WTC11 (cell line): ENCODE data around the gene RYR2. TPM values are rescaled to one million over a fixed set of nuclear protein-coding genes. Genes with fewer than 3 reads are reported as not detected.

Source experiments
- ATAC-seq: fragments of 200-7000 bp; cut with Tn5 transposase; 2 replicates; pipeline ENCODE4 v1.10.0; 2021; ENCODE audit warnings: mild to moderate bottlenecking, moderate library complexity
- CTCF ChIA-PET: fragments of 300-600 bp; sonication (Branson Sonifier 250); formaldehyde crosslinking; loops from one replicate; lab custom pipeline; 2021; ENCODE audit warnings: antibody characterized with exemption; lab: Charles Lee
- POLR2A ChIA-PET: fragments of 350-600 bp; sonication (Branson Sonifier 250); formaldehyde crosslinking; loops from one replicate; lab custom pipeline; 2021; ENCODE audit warnings: antibody characterized with exemption; lab: Charles Lee
- DNase-seq: peaks from one replicate; pipeline ENCODE4 v3.0.0; 2021; ENCODE audit warnings: low spot score
- H3K27ac Mint-ChIP-seq: 2 replicates; pipeline ENCODE4 v1.8.0; 2021; ENCODE audit warnings: mixed read lengths
- H3K27me3 Mint-ChIP-seq: 2 replicates; pipeline ENCODE4 v1.8.0; 2021; ENCODE audit warnings: low read depth, mild to moderate bottlenecking, moderate library complexity, mixed read lengths
- H3K36me3 Mint-ChIP-seq: 2 replicates; pipeline ENCODE4 v1.8.0; 2021; ENCODE audit warnings: mixed read lengths
- H3K4me1 Mint-ChIP-seq: 2 replicates; pipeline ENCODE4 v1.8.0; 2022; ENCODE audit warnings: mixed read lengths
- H3K4me3 Mint-ChIP-seq: 2 replicates; pipeline ENCODE4 v1.8.0; 2021; ENCODE audit warnings: mild to moderate bottlenecking, moderate library complexity, mixed read lengths
- H3K9me3 Mint-ChIP-seq: 2 replicates; pipeline ENCODE4 v1.8.0; 2021; ENCODE audit warnings: mixed read lengths
- ATF3 ChIP-seq: sonication (generic); formaldehyde crosslinking; conservative IDR thresholded peaks from 2 replicates; pipeline ENCODE4 v1.8.1; 2022; ENCODE audit warnings: mild to moderate bottlenecking, missing genetic modification reagents
- ATF6 ChIP-seq: sonication (generic); formaldehyde crosslinking; IDR thresholded peaks from 2 replicates; pipeline ENCODE4 v1.8.1; 2023; ENCODE audit warnings: mild to moderate bottlenecking, missing genetic modification reagents
- CDX4 ChIP-seq: fragments of 250-450 bp; sonication (Bioruptor Pico); IDR thresholded peaks from 2 replicates; pipeline ENCODE4 v1.9.0; 2021; ENCODE audit warnings: moderate library complexity, mild to moderate bottlenecking, inconsistent platforms, borderline replicate concordance
- CREB1 ChIP-seq: sonication (generic); formaldehyde crosslinking; IDR thresholded peaks from 2 replicates; pipeline ENCODE4 v1.8.0; 2023; ENCODE audit warnings: mild to moderate bottlenecking, missing genetic modification reagents
- E2F5 ChIP-seq: sonication (generic); formaldehyde crosslinking; IDR thresholded peaks from 2 replicates; pipeline ENCODE4 v1.8.1; 2022; ENCODE audit warnings: mild to moderate bottlenecking, moderate library complexity, missing genetic modification reagents
- EMX1 ChIP-seq: fragments of 250-450 bp; sonication (Bioruptor Pico); IDR thresholded peaks from 2 replicates; pipeline ENCODE4 v1.8.0; 2021; ENCODE audit warnings: mild to moderate bottlenecking
- FOXP1 ChIP-seq: sonication (generic); formaldehyde crosslinking; IDR thresholded peaks from 2 replicates; pipeline ENCODE4 v1.8.0; 2022; ENCODE audit warnings: missing genetic modification reagents, mild to moderate bottlenecking, moderate library complexity, borderline replicate concordance
- GTF2I ChIP-seq: fragments of 250-450 bp; sonication (Bioruptor Pico); conservative IDR thresholded peaks from 2 replicates; pipeline ENCODE4 v1.4.0; 2021; ENCODE audit warnings: mild to moderate bottlenecking
- JAZF1 ChIP-seq: fragments of 250-450 bp; sonication (Bioruptor Pico); IDR thresholded peaks from 2 replicates; pipeline ENCODE4 v1.9.0; 2021; ENCODE audit warnings: moderate library complexity, mild to moderate bottlenecking, inconsistent platforms
- MXD4 ChIP-seq: fragments of 250-450 bp; sonication (Bioruptor Pico); IDR thresholded peaks from 2 replicates; pipeline ENCODE4 v1.8.0; 2021; ENCODE audit warnings: mild to moderate bottlenecking, moderate library complexity, borderline replicate concordance
- MYBL2 ChIP-seq: sonication (generic); formaldehyde crosslinking; IDR thresholded peaks from 2 replicates; pipeline ENCODE4 v1.8.1; 2023; ENCODE audit warnings: mild to moderate bottlenecking, moderate library complexity, missing genetic modification reagents
- NFATC4 ChIP-seq: fragments of 250-450 bp; sonication (Bioruptor Pico); IDR thresholded peaks from 2 replicates; pipeline ENCODE4 v1.9.0; 2021; ENCODE audit warnings: mild to moderate bottlenecking
- NR2C2 ChIP-seq: sonication (generic); formaldehyde crosslinking; IDR thresholded peaks from 2 replicates; pipeline ENCODE4 v1.8.0; 2022; ENCODE audit warnings: mild to moderate bottlenecking, missing genetic modification reagents
- RORB ChIP-seq: fragments of 250-450 bp; sonication (Bioruptor Pico); IDR thresholded peaks from 2 replicates; pipeline ENCODE4 v1.9.0; 2021; ENCODE audit warnings: mild to moderate bottlenecking
- SMAD4 ChIP-seq: sonication (generic); formaldehyde crosslinking; IDR thresholded peaks from 2 replicates; pipeline ENCODE4 v1.8.0; 2022; ENCODE audit warnings: mild to moderate bottlenecking, missing genetic modification reagents
- TEAD4 ChIP-seq: sonication (generic); formaldehyde crosslinking; IDR thresholded peaks from 2 replicates; pipeline ENCODE4 v1.8.0; 2022; ENCODE audit warnings: mild to moderate bottlenecking, missing genetic modification reagents
- ZNF121 ChIP-seq: sonication (generic); formaldehyde crosslinking; IDR thresholded peaks from 2 replicates; pipeline ENCODE4 v1.8.0; 2023; ENCODE audit warnings: missing genetic modification reagents
- ZNF317 ChIP-seq: sonication (generic); formaldehyde crosslinking; IDR thresholded peaks from 2 replicates; pipeline ENCODE4 v1.8.1; 2023; ENCODE audit warnings: low read depth, mild to moderate bottlenecking, moderate library complexity, missing genetic modification reagents, borderline replicate concordance
- ZNF396 ChIP-seq: fragments of 250-450 bp; sonication (Bioruptor Pico); IDR thresholded peaks from 2 replicates; pipeline ENCODE4 v1.8.0; 2021; ENCODE audit warnings: mild to moderate bottlenecking, moderate library complexity, borderline replicate concordance
- ZNF671 ChIP-seq: fragments of 250-450 bp; sonication (Bioruptor Pico); IDR thresholded peaks from 2 replicates; pipeline ENCODE4 v1.8.0; 2021; ENCODE audit warnings: mild to moderate bottlenecking
- total RNA-seq: library from RNA; stranded (reverse); gene quantifications from 3 replicates; pipeline ENCODE4 v1.2.3, GENCODE V29; 2021
- TF ChIP-seq, protein P1 (sequence below): fragments of 250-450 bp; sonication (Bioruptor Pico); IDR thresholded peaks from 2 replicates; pipeline ENCODE4 v1.9.0; 2021; ENCODE audit warnings: mild to moderate bottlenecking

RYR2 gene
- total RNA-seq, 1 experiment from 2014 or later = 7.9 TPM

DNA sequence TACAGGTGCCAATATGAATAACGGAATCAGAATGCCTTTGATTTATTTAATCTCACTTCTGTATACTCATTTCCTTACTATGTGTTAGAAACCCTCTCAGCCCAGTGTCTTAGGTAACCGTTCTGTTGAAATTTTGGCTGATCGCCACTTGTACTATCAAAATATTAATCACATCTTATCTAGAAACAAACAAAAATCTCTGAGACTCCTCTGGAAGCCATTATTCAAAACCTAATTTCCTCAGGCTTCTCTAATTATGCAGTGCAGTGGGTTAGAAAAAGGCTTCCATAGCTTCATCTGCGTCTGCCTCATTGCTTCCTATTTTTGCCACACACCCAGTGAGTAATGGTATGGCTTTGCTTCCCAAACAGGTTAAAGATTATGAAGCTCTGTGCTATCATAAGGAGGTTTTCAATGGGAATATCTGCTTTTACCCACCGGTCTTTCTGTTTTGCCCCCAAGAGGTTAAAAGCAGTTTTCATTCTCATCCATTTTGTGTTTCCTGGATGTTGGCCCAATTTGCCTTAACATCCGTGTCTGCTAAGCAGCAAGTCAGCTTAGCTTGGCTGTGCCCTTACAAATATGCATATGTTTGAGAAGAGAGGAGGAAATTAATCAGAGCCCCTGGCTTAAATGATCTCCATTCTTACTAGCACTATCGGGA lies 129.6 kb downstream of the RYR2 start:
- ATAC-seq = no peak
- POLR2A ChIA-PET = no interaction called here
- TF ChIP-seq ZNF671 (CRISPR knock-in tag) (no peak), CDX4 (CRISPR knock-in tag) (no peak), ATF6 (CRISPR knock-in tag) (no peak), GTF2I (CRISPR knock-in tag) (no peak), ZNF396 (CRISPR knock-in tag) (no peak), RORB (CRISPR knock-in tag) (no peak)
- TF ChIP-seq, all 79 proteins: peak for 0
- Mint-ChIP-seq H3K4me3 (no peak overlapping the region), H3K9me3 (no peaks in the 10 kb centered on the region), H3K4me1 (peaks cover 37% of the 10 kb centered on the region), H3K27me3 (no peaks in the 10 kb centered on the region), H3K27ac (no peak overlapping the region), H3K36me3 (no peaks in the 10 kb centered on the region)
- CTCF ChIA-PET = no interaction called here
- no peak for DNase-seq

DNA sequence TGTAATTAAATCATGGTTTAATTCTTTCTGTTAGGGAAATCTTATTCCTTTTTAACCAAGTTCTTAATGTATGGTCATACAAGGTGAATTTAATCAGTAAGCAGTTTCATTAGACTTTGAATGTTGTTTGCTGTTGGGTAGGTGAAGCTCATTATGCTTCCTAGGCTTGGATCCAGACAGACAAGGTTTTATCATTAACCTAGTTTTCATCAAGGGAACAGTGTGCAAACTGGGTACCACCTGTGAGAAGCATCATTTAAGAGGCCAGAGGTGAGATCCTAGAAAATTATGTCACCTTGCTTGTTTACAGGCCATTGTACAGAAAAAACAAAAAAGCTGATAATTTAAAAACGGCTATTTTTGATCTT lies 130.1 kb downstream of the RYR2 start:
- POLR2A ChIA-PET = no interaction called here
- TF ChIP-seq EMX1 (CRISPR knock-in tag) = no peak
- TF ChIP-seq FOXP1 (CRISPR knock-in tag) = no peak
- no peak for TF ChIP-seq ZNF121 (CRISPR knock-in tag)
- TF ChIP-seq ATF3 = no peak
- TF ChIP-seq, all 79 proteins: peak for 0
- Mint-ChIP-seq H3K4me1 (peaks cover 33% of the 10 kb centered on the region), H3K27ac (no peak overlapping the region), H3K27me3 (no peaks in the 10 kb centered on the region), H3K36me3 (no peaks in the 10 kb centered on the region), H3K9me3 (no peaks in the 10 kb centered on the region), H3K4me3 (no peak overlapping the region)
- no peak for DNase-seq
- ATAC-seq = no peak
- CTCF ChIA-PET = interaction anchor here (0.9 kb wide), 1 partner anchor 390 kb away, joined by 3 read pairs; no protein-coding TSS in a partner anchor

- H3K9me3 Mint-ChIP-seq = no peaks in the 10 kb centered on the region
- TF ChIP-seq ZNF396 (CRISPR knock-in tag) (no peak), NFATC4 (CRISPR knock-in tag) (no peak), ZNF317 (no peak)
- TF ChIP-seq, all 79 proteins: peak for 0
- H3K36me3 Mint-ChIP-seq = no peaks in the 10 kb centered on the region
Measured at GRCh38 chr1:237179503-237179902, 137.5 kb downstream of the RYR2 start.

GRCh38 chr1:237180256-237180655 lies 138.3 kb downstream of the RYR2 start:
- no peak overlapping the region for H3K27ac Mint-ChIP-seq
- no peak for DNase-seq
- no peaks in the 10 kb centered on the region for H3K27me3 Mint-ChIP-seq
- no peak overlapping the region for H3K4me3 Mint-ChIP-seq
- peaks cover 19% of the 10 kb centered on the region for H3K4me1 Mint-ChIP-seq
- H3K36me3 Mint-ChIP-seq = no peaks in the 10 kb centered on the region
- no peak for ATAC-seq
- CTCF ChIA-PET = interaction anchor here (0.6 kb wide), 1 partner anchor 410 kb away, joined by 3 read pairs; no protein-coding TSS in a partner anchor
- POLR2A ChIA-PET = no interaction called here
- H3K9me3 Mint-ChIP-seq = no peaks in the 10 kb centered on the region
- no peak for TF ChIP-seq CREB1 (CRISPR knock-in tag)
- TF ChIP-seq MYBL2 = no peak
- TF ChIP-seq MXD4 = no peak
- TF ChIP-seq, protein P1, sequence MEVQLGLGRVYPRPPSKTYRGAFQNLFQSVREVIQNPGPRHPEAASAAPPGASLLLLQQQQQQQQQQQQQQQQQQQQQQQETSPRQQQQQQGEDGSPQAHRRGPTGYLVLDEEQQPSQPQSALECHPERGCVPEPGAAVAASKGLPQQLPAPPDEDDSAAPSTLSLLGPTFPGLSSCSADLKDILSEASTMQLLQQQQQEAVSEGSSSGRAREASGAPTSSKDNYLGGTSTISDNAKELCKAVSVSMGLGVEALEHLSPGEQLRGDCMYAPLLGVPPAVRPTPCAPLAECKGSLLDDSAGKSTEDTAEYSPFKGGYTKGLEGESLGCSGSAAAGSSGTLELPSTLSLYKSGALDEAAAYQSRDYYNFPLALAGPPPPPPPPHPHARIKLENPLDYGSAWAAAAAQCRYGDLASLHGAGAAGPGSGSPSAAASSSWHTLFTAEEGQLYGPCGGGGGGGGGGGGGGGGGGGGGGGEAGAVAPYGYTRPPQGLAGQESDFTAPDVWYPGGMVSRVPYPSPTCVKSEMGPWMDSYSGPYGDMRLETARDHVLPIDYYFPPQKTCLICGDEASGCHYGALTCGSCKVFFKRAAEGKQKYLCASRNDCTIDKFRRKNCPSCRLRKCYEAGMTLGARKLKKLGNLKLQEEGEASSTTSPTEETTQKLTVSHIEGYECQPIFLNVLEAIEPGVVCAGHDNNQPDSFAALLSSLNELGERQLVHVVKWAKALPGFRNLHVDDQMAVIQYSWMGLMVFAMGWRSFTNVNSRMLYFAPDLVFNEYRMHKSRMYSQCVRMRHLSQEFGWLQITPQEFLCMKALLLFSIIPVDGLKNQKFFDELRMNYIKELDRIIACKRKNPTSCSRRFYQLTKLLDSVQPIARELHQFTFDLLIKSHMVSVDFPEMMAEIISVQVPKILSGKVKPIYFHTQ (CRISPR knock-in tag) = no peak
- no peak for TF ChIP-seq E2F5 (CRISPR knock-in tag)
- TF ChIP-seq ZNF121 (CRISPR knock-in tag) = no peak
- no peak for TF ChIP-seq TEAD4 (CRISPR knock-in tag)
- TF ChIP-seq NR2C2 (CRISPR knock-in tag) = no peak
- no peak for TF ChIP-seq SMAD4 (CRISPR knock-in tag)
- TF ChIP-seq JAZF1 (CRISPR knock-in tag) = no peak
- TF ChIP-seq, all 79 proteins: peak for 0

More at GRCh38 chr1:237179503-237179902, 137.5 kb downstream of the RYR2 start:
- CTCF ChIA-PET = interaction anchor here (0.6 to 1.0 kb wide), 2 partner anchors 138 to 411 kb away, joined by 3 read pairs; partner anchors contain the start of gene RYR2
- DNase-seq (no peak), ATAC-seq (no peak)
- POLR2A ChIA-PET = no interaction called here
- H3K4me1 Mint-ChIP-seq = peaks cover 19% of the 10 kb centered on the region
- no peak overlapping the region for H3K4me3 Mint-ChIP-seq
- H3K27ac Mint-ChIP-seq = no peak overlapping the region
- H3K27me3 Mint-ChIP-seq = no peaks in the 10 kb centered on the region
